HG03095 (cell line): ENCODE data around the gene GPR34.
A peak's percentile ranks its signal among the peaks of the same experiment; 100 is the strongest.
"Not testable (repeated sequence)": the region's sequence is repeated elsewhere in the genome, so short reads cannot be mapped to it uniquely, and the experiment has no call there.

Source experiments
- ATAC-seq: cut with Tn5 transposase; IDR thresholded peaks from one replicate; pipeline ENCODE4 v1.9.1; 2021; ENCODE audit warnings: moderate library complexity; ENCODE audit not compliant: unreplicated experiment

GPR34 gene

GRCh38 chrX:41693024-41693423 lies 4.3 kb downstream of the GPR34 start:
- ATAC-seq, result no peak

DNA sequence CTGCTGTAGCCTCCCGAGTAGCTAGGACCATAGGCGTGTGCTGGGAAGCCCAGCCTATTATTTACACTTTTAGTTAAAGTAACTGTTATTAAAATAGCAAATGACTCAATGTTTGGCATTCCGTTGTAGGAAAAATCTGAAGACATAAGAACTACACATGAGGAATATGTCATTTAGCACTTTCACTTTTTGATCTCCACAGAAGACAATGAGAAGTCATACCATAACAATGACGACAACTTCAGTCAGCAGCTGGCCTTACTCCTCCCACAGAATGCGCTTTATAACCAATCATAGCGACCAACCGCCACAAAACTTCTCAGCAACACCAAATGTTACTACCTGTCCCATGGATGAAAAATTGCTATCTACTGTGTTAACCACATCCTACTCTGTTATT lies 6.7 kb downstream of the GPR34 start:
- no peak for ATAC-seq

DNA sequence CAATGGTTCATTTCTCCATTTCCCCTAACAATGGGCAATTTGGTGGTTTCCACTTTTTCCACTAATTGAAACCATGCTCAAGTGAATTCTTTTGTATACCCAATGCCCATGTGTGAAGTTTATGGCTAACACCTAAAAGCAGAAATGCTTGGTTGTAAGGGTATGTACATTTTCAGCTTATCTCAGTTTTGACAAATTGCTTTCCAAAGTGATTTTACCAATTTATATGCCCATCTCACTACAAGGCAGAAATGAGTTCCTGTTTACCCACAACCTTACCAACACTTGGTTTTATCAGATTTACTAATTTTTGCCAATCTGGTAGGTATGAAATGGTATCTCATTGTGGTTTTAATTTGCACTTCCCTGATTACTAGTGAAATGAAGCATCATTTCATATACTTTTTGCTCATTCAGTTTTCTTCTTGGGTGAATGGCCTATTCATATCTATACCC lies 14.8 kb downstream of the GPR34 start:
- ATAC-seq, result no peak

GRCh38 chrX:41705042-41705441 lies 16.3 kb downstream of the GPR34 start:
- ATAC-seq, result no peak

DNA sequence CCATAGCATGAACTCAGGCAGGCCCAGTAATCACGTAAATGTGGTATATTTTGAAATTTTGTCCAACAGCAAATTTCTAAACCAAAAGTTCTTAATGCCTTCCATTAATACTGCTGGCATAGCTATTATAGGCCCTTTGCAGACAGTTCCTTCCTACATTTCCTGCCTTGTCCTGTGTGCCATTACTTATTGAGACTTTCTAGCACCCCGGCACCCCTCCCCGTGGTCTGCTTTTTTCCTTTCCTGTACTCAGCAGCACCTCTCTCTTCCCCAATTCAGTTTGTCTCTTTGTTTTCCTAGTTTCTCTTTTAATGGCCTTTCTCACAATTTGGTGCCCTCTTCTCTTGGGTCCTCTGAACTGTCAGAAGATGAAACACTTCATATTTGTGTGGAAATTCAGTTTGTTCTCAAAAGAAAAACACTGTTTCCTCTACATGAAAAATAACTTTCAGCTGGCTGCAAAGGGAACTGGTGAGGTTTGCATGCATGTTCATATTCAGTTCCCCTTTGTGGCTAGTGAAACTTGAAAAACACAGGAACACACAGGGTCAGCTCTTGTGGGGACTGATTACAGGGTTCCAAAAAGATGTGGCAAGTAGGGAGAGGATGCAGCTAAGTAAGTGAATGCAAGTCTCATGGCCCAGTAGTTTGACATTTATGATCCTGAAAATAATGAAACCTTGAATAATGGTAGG lies 17.1 kb downstream of the GPR34 start:
- peak; percentile 82 for ATAC-seq

- ATAC-seq, result no peak
These were observed 18.4 kb downstream of the GPR34 start for GRCh38 chrX:41707218-41707617.

- ATAC-seq, result no peak
These were observed 19.7 kb downstream of the GPR34 start for GRCh38 chrX:41708486-41708885.

- no peak for ATAC-seq
These were observed 22.4 kb downstream of the GPR34 start for GRCh38 chrX:41711021-41711667.

DNA sequence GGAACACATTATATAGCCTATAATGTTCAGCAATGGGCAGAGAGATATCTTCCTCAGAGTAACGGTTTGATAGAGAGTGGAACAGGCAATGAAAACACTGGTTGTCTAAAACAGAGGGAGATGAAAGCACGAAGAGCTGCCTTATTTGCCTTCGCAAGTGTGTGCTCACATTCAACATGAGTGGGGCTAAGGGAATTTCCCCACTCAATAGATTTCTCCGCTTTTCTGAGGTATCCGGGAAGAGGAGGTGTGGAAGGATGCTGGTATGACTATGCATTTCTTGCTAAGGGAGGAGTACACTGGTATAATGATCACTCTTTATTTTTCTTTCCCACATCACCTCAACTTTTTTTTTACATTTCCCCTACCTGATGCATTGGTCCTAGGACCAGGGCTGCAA lies 27.4 kb downstream of the GPR34 start:
- ATAC-seq, result no peak

GRCh38 chrX:41716767-41717473 lies 28.1 kb downstream of the GPR34 start:
- ATAC-seq, result no peak

DNA sequence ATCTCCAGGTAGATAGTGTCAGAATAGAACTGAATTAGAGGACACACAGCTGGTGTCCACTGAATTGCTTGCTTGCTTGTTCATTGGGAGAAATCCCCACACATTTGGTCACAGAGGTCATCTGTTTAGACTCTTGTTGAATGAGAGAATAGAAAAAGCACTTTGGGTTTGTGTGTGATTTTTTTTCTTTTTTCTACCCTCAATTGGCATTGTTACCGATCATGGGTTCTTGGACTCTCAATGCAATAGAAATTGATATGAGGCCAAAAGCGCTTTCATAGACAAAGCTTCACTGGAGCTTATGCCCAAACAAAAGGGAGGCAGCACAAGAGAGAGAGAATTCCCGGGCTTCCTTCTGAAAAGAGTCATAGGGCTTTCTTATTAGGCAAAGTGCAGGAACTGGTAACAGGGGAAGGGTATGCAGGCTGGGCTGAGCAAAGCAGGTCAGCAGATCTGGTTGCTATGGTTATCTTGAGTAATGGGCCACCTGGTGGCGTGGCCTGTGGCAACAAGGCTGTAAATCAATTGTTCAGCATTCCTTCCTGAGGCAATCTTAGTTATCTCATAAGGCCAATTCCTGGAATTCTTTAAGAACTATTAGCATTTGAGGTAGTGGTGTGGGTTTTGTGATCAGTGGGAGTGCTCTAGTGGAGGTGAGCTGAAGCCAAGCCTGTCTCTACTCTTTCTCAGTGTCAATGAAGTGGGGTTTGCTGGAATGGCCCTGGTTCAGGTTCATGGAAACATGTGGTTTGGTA lies 29.9 kb downstream of the GPR34 start:
- no peak for ATAC-seq

DNA sequence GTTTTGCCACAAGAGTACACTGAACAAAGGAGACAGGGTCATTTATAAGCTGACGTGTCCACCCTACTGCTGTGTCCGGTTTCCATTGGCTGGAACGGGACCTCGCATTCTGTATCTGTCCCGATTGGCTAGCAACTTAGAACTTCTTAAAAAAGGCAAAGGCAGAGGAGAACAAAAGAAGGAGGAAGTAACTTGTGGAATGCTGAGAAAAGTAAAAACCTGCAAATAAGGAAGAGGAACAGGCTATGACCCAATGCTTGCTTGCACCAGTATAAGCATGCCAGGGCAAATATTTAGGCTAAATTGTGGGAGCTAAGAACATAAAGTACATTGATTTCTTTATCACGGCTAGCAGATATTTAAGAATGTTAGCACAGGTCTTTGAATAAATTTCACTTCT lies 30.8 kb downstream of the GPR34 start:
- ATAC-seq, result not testable (repeated sequence)

DNA sequence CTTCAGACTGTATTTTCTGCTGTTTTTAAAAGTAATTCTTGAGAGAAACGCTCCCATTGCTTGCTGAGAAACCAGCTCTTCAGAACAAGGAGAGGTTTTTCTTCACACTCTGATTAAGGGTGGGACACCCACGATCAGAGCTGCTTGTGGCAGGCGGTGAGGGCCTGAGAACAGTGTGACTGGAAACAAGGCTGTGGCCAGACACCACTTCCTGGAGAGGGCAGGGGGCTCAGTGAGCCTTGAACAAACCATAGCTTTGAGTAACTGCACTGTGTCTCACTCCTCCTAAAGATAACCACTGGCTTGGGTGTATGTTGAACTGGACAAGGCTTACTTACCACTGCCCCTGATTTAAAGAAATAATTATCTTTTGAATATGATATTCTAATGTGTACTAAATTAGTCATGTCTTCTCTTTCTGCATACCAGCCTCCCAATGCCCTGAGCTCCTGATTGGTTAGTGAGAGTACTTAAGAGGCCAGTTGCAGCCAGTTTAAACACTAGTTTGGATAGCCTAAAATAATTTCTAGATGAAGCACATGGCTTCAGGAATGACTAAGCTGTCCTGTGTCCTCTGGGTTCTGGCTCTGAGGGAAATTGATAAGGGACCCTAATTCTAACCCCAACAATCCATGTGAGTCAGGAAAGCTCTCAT lies 31.5 kb downstream of the GPR34 start:
- ATAC-seq, result no peak

DNA sequence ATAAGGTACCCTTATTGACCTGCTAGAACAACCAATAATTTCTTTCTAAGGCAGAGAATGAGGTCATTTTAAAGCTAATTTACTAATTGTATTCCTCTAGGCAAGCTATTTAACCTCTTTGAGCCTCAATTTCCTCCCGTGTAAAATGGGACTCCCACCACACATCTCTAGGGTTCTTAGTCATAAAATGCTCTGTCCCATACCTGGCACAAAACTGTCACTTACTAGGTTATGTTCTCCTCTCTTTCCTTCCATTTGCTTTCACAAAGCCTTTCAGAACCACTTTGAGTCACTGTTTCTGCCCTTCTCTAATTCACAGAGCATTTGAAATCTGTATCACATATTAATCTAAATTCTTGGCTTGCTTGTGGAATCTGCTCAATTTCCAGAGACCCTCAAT lies 32.8 kb downstream of the GPR34 start:
- ATAC-seq, result no peak

- no peak for ATAC-seq
These were observed 33.4 kb downstream of the GPR34 start for GRCh38 chrX:41722214-41722613.

GRCh38 chrX:41722816-41723618 lies 34.2 kb downstream of the GPR34 start:
- no peak for ATAC-seq

GRCh38 chrX:41723826-41724225 lies 35.1 kb downstream of the GPR34 start, which contains the start of gene GPR82:
Gene GPR82 (plus strand): TSS chrX:41724181. CDS start chrX:41727027, 2,846 bp downstream.
- no peak for ATAC-seq

DNA sequence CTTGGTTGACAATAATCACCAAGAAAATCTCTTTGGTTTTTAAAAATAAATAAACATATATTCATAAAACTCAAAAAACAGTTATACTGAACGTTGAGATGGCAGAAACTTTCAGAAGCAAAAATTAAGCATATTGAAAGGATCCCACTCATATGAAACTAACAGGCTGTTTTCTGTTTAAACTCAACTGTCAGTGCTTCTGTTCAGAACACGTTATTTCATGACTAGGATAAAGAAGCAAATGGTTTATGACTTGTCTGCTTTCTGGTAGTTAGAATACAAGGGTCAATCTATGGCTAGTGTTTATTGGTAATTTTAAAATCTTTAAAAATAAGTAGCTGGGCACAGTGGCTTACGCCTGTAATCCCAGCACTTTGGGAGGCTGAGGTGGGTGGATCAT lies 39.4 kb downstream of the GPR34 start:
- no peak for ATAC-seq

- no peak for ATAC-seq
These were observed 41.3 kb downstream of the GPR34 start for GRCh38 chrX:41730081-41730480.

GRCh38 chrX:41732260-41732659 lies 43.5 kb downstream of the GPR34 start:
- ATAC-seq, result no peak
